HUDEP-2 (cell line): ENCODE results near the gene WDR59.
"Not testable (repeated sequence)": the region's sequence is repeated elsewhere in the genome, so short reads cannot be mapped to it uniquely, and the experiment has no call there.

Experiments used
- DNase-seq, 76 experiments: peaks; one replicate each; lab custom pipeline; 2025; ENCODE audit not compliant: unreplicated experiment in 76 of 76; lab: John Stamatoyannopoulos, UW

The WDR59 gene, protein sequence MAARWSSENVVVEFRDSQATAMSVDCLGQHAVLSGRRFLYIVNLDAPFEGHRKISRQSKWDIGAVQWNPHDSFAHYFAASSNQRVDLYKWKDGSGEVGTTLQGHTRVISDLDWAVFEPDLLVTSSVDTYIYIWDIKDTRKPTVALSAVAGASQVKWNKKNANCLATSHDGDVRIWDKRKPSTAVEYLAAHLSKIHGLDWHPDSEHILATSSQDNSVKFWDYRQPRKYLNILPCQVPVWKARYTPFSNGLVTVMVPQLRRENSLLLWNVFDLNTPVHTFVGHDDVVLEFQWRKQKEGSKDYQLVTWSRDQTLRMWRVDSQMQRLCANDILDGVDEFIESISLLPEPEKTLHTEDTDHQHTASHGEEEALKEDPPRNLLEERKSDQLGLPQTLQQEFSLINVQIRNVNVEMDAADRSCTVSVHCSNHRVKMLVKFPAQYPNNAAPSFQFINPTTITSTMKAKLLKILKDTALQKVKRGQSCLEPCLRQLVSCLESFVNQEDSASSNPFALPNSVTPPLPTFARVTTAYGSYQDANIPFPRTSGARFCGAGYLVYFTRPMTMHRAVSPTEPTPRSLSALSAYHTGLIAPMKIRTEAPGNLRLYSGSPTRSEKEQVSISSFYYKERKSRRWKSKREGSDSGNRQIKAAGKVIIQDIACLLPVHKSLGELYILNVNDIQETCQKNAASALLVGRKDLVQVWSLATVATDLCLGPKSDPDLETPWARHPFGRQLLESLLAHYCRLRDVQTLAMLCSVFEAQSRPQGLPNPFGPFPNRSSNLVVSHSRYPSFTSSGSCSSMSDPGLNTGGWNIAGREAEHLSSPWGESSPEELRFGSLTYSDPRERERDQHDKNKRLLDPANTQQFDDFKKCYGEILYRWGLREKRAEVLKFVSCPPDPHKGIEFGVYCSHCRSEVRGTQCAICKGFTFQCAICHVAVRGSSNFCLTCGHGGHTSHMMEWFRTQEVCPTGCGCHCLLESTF

DNA sequence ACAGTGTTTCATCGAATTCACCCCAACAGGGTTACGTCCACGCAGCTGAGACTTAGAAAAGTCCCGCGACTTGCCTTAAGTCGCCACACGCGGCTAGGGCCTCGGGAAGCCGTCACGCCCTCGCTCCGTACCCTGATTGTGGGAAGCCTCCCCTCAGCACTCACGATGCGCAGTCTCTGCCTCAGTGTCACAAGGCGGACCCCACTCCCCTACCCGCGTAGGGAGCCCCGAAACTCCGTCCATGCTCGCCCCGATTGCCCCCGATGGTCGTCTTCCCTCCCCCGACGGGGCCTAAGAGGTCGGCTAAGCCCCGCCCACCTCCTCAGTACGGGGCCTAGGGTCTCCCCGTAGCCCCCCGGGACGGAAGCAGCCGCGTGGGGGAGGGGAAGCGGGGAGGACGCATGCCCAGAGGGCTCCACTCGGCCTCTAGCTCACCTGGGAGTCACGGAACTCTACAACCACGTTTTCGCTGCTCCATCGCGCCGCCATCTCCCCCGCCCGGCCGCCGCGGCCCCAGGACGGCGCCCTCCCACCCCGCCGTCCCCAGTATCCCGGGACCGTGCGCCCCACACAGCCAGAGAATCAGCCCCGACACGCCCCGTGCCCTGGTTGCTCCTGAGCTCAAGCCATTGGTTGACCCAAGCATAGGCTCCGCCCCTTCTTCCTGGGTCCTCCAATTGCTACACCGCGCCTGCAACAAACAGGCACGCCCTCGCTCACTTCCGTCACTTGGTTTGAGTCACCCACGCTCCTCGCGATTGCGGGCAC lies at the start of gene WDR59:
TSS of gene WDR59 (minus strand) at position 595 of the 768 bp plus-strand sequence. CDS start at position 489, 106 bp downstream.
- peak in 75 of 76 experiments; percentile 59 to 100 (median 98) for DNase-seq

DNA sequence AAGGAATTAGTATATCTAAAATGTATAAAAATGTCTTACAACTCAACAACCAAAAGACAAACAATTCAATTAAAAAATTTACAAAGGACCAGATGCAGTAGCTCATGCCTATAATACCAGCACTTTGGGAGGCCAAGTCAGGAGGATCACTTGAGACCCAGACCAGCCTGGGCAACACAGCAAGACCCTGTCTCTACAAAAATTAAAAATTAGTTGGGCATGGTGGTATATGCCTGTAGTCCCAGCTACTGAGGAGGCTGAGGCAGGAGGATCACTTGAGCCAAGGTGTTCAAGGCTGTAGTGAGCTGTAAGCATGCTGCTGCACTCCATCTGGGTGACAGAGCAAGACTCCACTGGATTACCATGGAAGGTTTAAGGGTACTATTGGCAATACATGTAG lies 47.7 kb upstream of the WDR59 start:
- no peak for DNase-seq

DNA sequence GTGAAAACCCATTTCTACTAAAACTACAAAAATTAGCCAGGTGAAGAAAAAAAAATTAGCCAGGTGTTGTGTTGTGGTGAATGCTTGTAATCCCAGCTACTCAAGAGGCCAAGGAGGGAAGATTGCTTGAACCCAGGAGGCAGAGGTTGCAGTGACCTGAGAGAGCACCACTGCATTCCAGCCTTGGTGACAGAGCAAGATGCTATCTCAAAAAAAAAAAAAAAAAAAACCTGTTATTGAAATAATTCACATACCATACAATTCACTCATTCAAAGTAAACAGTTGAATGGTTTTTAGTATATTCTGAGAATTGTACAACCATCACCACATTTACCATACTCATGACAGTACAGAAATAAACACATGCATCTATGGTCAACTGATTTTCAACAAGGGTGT lies 44.9 kb upstream of the WDR59 start:
- DNase-seq: no peak

DNA sequence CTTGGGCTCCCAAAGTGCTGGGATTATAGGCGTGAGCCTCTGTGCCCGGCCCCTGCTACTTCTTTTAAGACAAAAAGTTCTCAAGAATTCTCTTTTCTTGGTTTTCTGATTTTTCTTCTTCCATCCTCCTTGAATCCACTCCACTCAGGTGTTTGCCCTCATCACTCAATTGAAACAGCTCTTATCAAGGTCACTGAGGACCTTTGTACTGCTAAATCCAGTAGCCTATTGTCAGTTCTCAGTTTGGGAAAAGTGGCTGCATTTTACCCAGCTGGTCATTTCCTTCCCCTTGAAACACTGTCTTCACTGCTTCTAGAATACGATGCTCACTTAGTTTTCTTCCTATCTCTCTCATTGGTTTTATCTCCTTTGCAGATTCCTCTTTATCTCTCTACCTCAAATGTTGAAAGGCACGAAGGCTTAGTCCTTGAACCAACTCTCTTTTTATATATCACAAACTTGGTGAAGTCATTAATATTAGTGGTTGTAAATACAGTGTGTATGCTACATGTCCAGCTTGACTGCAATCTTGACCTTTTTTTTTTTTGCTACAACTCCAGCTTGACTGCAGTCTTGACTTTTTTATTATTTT lies 43.7 kb upstream of the WDR59 start:
- DNase-seq: no peak

DNA sequence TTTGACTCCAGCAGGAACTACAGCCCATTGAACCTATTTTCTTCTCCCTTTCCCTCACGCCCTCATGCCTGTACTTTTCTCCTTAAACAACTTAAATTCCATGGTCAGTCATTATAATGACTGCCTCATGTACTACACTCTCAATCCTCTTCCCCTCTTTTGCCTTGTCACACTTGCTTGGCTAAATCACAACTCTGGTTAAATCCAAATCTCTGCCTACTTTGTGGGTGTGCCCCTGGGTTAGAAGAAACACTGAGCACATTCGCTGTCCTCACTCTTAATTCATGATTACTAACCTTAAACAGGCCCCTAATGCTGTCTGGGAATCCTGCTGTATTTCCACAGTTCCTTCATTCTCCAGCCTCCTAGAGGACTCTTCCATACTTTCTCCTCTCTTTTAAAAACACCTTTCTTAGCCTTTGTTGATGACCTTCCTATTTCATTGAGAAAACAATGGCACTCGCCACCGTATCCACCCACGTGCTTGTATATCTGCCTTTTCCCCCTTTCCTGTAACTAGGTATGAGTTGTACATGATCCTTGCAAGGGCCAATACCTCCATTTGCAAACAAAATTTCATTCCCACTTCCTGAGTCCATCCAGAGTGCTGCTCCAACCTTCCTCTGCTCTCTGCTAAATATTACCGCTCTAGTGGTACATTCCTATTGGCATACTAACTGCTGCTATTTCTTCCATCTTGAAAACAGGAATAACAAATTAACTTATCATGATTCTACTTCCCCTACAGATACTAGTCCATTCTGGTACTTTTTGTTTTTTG lies 42.8 kb upstream of the WDR59 start:
- DNase-seq: peak in 1 of 76 experiments; percentile 9

DNA sequence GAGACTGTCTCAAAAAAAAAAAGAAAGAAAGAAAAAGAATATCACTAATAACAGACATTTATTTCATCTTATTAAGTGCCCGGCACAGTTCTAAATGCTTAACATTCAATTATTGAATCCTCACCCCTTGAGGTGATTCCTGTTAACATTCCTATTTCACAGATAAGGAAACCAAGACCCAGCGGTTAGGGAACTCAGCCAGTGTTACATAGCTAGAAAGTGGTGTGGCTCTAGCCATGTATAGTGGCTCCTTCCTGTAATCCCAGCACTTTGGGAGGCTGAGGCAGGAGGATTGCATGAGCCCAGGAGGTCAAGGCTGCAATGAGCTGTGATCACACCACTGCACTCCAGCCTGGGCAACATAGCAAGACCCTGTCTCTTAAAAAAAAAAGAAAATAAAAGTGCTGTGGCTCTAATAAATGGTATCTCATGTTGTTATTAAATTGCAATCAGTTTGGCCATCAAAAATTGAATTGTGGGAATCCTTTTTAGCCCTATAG lies 42.0 kb upstream of the WDR59 start:
- no peak for DNase-seq

DNA sequence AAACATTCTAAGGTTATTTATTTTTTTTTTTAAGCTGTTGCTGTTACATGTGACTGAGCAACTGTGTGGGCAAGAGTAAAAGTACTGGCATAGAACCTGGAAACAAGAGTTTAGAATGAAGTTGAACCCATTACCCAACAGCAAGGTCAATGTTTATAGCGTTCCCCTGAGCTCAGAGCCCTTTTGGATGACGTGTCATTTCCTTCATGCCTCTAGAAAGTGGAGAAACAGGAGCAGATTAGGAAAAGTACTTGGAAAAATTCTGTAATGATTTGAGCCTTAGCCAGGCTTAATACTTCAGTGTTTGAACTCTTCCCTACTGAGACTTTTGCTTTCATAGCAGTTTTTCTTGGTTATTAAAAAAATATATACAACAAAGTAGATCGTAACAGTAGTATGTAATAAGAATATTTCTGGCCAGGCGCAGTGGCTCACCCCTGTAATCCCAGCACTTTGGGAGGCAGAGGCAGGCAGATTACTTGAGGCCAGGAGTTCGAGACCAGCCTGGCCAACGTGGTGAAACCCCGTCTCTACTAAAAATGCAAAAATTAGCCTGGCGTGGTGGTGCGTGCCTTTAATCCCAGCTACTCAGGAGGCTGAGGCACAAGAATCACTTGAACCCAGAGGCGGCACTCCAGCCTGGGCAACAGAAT lies 41.4 kb upstream of the WDR59 start:
- not testable (repeated sequence) for DNase-seq

DNA sequence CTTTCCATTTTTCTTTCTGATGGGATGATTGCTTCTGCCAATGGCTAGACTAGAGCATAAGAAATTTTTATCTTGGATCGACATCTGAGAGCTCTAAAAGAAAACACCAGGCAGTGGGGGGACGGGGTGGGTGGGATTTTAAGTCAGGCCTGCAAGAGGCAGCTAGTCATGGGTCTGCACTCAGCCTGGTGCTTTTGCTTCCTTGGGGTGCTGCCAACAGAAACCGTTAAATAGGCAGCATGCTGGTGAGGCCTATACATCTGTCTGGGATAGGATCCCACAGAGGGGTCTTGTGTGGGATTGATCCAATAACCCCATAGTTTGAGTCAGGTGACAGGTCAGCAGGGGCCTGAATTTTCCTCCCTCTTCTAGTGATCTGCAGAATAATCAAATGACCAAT lies 40.8 kb upstream of the WDR59 start:
- DNase-seq: peak in 34 of 76 experiments; percentile 8 to 68 (median 24)

DNA sequence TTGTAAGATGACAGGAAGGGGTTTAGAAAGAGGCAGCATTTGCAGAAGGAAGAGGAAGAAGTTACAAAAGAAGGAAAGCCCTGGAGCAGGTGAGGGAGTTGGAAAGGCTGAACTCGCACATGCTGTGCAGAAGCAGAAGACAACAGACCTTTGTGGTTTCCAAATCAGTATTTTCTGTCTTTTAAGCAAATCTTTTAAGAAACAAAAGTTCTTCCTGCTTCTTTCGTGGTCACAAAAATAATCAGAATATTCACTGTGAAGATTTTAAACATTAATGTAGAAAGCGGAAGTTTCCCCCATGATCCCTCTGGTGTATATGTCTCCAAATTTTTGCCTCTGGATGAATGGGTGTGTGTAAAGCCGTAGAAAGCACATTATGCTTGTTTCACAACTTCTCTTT lies 39.7 kb upstream of the WDR59 start:
- DNase-seq: no peak

DNA sequence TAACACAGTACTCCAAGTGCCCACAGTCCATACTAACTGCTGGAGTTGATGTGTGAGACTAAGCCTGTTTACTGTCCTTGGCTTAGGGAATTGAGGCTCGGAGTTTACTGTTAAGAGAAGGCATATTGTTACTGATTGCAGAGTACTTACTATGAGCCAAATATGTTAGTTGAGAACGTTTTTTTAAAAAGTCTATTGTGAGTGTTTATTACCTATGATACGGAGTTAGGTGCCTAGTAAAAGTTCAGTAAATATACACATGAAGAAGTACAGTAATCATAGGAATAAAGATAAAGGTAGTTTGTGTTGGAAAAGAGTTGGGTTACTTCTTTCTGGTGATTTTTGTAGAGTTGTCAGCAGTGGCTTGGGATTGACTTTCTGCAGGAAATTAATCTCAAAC lies 39.3 kb upstream of the WDR59 start:
- DNase-seq: no peak

DNA sequence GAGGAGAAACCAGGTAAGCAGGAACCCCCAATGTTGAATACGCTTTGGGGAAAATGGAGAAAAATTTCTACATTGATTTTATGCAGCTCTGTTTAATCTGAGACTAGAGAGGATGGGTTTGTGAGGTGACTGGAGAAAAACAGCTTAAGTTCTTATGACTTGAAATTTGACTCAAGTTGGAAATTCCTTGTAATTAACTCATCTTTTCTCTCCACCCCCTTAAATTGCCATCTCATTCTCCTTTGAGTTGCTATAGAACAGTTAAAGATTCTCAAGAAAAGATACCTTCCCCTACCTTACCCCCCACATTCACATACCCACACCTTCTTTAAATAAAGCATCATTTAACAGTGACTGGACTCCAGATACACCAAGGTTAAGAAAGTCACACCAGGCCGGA lies 38.1 kb upstream of the WDR59 start:
- DNase-seq: no peak

DNA sequence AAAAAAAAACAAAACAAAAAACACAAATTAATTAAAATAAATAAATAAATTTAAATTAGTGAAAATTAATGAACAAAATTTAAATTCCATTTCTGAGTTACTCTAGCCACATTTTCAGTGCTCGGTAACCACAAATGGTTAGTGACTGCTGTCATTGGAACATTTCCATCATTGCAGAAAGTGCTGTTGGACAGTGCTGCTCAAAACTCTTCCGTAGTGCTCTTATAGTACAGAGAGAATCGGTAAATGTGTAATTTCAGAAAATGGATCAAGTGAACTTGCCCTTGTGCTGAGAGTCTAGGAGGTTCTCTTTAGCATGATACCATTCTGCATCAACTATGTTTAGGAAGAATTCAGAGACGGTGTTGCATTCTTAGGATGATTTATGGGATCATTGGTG lies 37.6 kb upstream of the WDR59 start:
- no peak for DNase-seq

DNA sequence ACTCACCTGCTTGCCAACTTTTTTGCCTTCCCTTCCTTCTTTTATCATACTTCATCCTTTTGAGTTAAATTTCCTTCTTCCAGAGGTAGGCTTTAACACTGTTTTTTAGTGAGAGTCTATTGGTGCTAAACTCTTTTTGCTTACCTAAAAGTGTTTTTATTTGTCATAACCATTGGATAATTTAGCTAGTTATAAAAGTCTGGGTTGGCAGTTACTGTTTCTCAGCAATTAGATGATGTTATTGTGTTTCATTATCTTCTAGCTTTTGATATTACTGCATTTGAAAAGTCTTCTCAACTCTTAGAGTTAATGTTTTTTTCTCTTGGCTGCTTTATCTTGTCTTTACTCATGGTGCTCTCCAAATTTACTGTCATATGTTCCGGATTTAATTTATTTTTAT lies 36.5 kb upstream of the WDR59 start:
- no peak for DNase-seq

DNA sequence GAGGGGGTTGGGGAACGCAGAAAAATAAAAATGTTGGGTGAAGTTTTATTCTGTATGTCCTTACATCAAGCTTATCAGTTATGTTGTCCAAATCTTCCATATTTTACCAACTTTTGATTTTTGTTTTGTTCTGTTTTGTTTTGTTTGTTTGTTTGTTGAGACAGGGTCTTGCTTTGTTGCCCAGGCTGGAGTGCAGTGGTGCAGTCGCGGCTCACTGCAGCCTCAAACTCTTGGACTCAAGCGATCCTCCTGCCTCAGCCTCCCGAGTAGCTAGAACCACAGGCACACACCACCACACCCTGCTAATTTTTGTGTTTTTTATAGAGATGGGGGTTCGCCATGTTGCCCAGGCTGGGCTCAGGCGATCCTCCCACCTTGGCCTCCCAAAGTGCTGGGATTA lies 34.7 kb upstream of the WDR59 start:
- DNase-seq: no peak

DNA sequence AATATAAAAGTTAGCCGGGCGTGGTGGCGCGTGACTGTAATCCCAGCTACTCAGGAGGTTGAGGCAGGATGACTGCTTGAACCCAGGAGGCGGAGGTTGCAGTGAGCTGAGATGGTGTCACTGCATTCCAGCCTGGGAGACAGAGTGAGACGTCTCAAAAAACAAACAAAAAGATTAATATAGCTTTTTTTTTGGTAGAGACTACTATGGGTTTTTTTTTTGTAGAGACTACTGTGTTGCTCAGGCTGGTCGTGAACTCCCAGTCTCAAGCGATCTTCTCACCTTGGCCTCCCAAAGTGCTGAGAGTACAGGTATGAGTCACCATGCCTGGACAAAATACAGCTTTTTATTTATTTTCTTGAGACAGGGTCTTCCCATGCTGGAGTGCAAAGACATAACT lies 34.1 kb upstream of the WDR59 start:
- no peak for DNase-seq

DNA sequence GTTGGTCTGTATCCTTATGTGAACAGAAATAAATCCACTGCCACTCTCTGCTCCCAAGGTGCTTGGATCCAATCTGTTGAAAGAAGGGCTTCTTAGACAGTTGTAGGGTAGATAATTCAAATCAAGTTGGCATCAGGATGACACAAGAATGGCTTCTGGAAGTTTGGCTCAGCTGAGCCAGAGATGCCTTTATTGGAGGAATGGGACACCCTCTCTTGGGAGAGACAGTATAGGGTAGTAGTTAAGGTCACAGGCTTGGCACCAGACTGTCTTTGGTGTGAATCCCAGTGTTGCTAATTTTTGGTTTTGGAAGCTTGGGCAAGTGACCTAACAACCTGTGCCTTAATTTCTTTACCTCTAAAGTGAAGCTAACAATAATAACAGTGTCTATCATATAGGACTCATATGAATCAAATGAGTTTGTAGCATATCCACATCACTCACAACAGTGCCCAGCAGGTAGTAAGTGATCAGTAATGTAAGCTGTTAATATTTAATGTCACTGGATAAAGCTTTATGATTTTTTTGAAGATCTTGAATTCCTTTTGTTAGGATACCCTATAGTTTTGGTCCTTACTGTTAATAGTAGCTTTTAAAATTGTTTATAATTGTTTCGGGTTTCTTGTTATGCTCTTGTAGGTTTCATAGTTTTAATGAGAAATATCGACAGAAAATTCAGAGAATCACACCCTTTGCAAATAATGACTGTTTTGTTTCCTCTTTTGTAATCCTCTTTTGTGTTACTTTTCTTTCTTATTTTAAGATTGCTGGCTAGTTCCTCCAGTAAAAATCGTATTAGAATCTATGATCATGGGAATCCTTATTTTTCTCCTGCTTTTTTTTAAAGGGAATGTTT lies 33.0 kb upstream of the WDR59 start:
- no peak for DNase-seq

DNA sequence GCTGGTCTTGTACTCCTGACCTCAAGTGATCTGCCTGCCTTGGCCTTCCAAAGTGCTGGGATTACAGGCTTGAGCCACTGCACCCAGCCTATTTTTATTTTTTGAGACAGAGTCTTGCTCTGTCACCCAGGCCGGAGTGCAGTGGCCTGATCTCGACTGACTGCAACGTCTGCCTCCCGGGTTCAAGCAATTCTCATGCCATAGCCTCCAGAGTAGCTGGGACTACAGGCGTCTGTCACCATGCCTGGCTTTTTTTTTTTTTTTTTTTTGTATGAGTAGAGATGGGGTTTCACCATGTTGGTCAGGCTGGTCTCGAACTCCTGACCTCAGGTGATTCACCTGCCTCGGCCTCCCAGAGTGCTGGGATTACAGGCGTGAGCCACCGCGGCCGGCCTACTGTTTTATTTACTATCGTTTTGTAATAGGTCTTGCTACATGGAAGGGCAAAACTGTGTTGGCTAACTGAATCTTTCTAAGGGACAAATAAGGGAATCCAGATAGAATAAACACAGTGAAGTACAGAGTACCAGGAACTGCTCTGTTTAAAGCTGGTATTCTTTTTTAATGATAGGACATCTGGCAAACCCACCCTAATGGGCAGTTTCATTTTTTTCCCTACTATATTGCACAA lies 31.6 kb upstream of the WDR59 start:
- not testable (repeated sequence) for DNase-seq

DNA sequence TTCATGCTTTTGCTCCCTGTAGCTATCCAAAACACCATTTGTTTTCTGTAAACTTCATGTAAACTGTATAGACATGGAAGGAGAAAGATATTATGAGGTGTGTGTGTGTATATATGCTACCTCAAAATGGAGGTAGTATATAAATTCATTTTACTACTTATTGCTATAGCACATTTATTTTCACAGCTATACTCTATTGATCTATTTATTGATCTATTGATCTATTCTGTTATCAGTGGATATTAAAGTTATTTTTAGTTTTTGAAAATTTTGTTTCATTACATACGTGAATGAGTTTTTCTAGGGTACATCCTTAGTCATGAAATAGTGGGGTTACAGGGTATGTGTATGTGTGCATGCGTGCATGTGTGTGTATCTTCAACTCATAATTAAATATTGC lies 29.4 kb upstream of the WDR59 start:
- DNase-seq: no peak
